Measurements from ENCODE around the gene TXLNA. TPM values are rescaled to one million over a fixed set of nuclear protein-coding genes. Genes with fewer than 3 reads are reported as not detected.
A peak's percentile ranks its signal among the peaks of the same experiment; 100 is the strongest.

Gene TXLNA
- total RNA-seq, 1 donor from 2014 or later: 44.4 TPM

DNA sequence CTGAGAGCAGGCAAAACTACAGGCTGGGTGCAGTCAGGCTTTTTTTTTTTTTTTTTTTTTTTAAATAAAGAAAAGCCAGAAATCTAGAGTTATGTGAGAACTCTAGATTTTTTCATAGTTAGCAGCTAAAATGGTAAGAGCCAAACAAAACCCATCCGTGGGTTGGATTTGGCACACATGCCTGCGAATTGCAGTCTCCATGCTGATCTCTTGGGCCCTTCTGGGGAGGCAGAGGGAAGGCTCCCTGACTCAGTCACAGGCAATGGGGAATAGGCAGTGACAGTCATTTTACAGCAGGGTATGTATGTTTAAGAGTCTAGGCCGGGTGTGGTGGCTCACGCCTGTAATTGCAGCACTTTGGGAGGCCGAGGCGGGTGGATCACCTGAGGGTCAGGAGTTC, 2.6 kb downstream of the TXLNA start:
- no peak for DNase-seq (ENCODE audit: low read depth)

DNA sequence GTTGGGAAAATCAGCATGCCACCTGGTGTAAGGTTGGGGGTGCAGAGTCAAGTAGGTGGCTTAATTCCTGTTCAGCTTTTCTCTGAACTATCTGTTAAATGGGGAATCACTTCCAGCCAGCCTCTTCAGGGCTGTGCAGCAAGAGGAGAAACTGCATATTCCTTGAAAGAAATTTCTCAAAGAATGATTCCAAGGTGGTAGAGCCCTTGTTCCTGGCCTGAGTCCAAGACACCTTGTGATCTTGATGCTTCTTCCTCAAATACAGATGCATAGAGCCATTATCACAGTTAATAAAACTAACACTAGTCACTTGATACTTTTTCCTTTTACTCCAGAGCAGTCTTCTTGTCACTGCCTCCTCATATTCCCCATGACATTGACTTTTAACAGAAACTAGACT, 5.2 kb downstream of the TXLNA start:
- DNase-seq (ENCODE audit: low read depth): no peak

DNA sequence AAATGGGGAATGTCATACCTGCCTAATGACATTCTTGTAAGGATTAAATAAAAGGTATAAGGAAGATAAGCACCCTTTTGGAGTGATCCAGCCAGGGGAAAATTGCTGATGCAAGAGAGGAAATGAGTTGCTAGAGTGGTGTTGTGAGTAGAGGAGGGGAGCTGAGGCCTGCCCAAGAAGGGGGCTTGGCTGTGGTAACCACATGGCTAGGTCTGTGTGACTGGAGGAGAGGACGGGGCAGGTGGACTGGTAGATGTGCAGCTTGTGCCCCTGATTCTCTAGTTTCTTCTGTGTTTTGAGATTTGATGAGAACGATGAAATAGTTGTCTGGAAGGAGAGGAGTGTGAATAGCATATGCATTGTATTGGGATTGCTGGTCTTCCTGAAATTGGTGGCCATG, 6.6 kb downstream of the TXLNA start:
- DNase-seq (ENCODE audit: low read depth): no peak

DNA sequence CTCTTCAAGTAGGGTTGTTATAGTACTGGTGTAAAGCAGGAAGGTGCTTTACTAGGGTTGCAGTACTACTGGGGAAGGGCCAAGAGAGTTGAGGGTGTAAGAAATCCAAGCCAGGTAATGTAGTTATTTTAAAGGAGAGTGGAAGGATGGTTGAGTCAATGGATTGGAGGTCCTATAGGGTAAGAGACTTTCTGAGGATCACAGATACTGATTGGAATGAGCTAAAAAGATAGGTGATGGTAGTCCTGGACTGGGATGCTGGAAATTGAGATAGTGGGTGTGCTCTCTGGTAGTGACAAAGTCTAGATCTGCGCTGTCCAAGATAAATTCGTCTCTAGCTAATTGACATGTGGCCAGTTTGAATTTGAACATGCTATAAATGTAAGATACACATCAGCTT, 7.0 kb downstream of the TXLNA start:
- DNase-seq (ENCODE audit: low read depth): no peak

DNA sequence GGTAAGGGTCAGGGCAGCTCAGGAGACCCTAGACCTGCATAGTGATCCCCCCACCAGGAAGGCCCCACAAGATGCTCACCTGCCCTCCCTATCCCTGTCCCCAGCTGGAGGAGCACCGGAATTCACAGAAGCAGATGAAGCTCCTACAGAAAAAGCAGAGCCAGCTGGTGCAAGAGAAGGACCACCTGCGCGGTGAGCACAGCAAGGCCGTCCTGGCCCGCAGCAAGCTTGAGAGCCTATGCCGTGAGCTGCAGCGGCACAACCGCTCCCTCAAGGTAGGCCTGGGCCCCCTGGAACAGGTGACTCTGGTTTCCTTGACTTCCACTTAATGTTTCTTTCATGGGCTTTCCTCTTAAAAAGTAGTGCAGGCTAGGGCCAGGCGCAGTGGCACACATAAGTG, 8.4 kb downstream of the TXLNA start:
- no peak for DNase-seq (ENCODE audit: low read depth)

DNA sequence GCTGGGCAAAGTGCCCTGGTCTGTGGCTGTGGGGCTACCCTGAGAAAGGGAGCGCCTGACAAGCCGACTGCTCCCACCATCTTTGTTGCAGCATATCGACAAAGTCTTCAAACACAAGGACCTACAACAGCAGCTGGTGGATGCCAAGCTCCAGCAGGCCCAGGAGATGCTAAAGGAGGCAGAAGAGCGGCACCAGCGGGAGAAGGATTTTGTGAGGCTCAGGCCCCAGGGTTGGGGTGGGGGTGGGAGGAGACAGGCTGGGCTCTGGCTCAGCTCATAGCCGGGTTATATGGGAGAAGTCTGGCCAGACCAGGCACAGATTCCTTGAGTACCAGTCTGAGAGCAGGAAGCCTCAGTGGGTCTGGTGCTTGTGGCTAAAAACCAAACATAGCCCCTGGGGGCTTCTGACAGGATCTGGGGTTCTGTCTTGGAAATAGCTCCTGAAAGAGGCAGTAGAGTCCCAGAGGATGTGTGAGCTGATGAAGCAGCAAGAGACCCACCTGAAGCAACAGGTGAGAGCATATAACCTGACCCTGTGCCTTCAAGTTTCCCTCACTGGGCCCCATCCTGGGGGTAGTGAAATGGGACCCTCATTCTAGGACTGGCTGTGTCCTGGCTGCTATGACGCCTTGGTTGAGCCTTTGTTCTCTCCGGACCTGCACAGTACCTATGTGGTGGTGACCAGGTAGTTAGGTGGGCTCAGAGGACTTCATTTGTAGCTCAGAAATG, 12.9 kb downstream of the TXLNA start:
- no peak for DNase-seq (ENCODE audit: low read depth)

DNA sequence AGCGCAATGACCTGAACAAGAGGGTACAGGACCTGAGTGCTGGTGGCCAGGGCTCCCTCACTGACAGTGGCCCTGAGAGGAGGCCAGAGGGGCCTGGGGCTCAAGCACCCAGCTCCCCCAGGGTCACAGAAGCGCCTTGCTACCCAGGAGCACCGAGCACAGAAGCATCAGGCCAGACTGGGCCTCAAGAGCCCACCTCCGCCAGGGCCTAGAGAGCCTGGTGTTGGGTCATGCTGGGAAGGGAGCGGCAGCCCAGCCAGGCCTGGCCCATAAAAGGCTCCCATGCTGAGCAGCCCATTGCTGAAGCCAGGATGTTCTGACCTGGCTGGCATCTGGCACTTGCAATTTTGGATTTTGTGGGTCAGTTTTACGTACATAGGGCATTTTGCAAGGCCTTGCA, 15.5 kb downstream of the TXLNA start:
- no peak for DNase-seq (ENCODE audit: low read depth)

DNA sequence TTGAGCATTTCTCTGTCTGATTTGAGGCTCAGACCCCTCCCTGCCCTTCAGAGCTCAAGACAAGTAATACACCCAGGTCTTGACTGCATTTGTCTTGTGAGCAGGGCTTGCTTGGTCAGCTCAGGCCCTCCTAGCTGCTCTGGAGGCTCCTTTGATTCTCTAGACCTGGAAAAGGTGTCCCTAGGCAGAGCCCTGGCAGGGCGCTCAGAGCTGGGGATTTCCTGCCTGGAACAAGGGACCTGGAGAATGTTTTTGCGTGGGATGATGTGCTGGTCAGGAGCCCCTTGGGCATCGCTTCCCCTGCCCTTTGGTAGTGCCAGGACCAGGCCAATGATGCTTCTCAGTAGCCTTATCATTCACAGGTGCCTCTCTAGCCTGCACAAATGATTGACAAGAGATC, 16.1 kb downstream of the TXLNA start:
- DNase-seq (ENCODE audit: low read depth): no peak

DNA sequence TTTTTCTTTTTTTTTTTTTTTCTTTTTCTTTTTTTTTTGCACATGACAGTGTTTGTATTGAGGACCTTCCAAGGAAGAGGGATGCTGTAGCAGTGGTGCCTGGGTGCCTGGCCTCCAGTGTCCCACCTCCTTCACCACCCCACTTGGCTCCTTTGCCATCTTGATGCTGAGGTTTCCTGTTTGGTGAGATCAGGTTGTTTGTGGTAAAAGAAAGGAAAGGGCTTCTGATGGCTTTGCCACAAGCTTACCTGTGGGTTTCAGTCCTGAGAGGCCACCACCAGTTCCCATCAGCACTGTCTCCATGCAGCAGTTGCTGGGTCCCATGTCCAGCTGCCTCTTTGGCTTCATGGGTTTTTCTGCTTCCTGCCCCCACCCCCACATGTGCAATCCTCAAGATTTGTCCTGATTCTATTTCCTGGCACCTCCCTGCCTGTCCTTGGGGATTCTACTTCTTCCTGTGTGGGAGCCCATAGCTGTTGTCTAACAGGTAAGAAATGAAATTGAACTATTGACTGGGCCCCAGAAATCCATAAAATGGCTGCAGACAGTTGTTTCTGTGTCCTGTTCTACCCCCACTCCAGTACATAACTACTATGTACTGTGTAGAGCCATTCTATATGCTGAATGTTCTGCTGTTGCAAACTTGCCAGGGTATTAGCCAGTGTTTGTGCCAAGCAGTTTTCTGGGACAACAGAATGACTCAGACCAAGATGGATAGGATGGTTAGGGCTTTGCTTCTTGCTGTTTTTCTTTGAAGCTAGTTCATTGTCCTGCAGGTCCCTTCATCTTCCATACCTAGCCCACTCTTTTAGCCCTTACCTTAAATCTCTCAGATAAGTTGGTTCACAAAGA, 16.7 kb downstream of the TXLNA start:
- no peak for DNase-seq (ENCODE audit: low read depth)

DNA sequence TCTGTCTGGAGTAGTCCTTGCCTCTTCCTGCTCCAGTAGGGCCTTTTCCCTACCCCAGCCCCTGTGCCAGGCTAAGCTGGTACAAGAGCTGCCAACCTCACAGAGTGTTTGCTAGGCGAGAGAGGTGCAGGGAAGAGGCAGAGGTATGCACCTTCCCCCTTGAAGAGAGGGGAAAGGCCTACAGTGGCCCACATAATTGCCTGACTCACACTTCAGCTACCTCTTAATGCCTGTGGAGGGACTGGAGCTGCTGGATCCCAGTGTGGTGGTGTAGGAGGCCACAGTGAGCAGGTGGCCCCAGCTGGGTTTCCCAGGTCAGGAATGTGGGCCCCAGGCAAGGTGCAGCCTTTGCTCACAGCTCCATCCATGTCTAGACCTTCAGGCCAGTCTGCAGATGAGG, 17.6 kb downstream of the TXLNA start:
- peak; percentile 37 for DNase-seq (ENCODE audit: low read depth)

DNA sequence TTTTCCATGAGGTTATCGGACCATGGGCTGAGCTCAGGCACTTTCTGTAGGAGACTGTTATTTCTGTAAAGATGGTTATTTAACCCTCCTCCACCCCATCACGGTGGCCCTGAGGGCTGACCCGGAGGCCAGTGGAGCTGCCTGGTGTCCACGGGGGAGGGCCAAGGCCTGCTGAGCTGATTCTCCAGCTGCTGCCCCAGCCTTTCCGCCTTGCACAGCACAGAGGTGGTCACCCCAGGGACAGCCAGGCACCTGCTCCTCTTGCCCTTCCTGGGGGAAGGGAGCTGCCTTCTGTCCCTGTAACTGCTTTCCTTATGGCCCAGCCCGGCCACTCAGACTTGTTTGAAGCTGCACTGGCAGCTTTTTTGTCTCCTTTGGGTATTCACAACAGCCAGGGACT, 18.4 kb downstream of the TXLNA start:
- DNase-seq (ENCODE audit: low read depth): peak; percentile 86

DNA sequence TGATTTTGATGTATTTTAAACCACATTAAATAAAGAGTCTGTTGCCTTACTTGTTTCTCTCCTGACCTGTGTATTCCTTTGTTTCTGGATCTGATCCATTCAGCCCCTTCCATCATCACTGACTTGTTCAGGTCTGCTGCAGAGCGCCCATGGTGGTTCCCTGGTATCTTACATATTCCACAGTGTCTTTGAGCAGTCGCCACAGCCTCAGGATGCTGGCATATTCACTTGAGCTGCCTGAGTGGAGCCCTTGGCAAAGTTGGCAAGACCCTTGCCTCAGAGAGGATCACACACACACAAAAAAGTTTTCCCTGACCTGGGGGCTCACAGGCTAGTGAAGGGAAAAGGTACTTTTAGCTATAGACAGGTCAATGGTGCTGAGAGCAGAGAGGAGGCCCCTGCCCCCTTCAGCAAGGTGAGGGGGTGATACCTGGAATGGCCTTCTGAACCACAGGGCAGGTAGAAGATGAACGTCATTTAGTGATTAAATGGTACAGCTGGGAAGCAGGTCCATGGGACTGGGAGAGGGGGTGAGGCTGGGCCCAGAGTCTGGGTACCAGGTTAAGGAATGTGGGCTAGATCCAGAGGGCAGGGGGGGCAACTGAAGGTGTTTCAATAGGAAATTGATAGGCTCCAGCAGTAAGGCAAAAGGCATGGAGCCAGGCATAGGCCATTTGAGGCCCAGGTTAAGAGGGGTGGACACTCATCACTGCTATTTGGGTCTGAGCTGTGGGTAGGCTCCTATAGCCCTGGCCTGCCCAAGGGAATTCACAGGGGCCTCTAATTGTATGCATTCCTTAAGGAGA, 19.0 kb downstream of the TXLNA start:
- DNase-seq (ENCODE audit: low read depth): no peak

DNA sequence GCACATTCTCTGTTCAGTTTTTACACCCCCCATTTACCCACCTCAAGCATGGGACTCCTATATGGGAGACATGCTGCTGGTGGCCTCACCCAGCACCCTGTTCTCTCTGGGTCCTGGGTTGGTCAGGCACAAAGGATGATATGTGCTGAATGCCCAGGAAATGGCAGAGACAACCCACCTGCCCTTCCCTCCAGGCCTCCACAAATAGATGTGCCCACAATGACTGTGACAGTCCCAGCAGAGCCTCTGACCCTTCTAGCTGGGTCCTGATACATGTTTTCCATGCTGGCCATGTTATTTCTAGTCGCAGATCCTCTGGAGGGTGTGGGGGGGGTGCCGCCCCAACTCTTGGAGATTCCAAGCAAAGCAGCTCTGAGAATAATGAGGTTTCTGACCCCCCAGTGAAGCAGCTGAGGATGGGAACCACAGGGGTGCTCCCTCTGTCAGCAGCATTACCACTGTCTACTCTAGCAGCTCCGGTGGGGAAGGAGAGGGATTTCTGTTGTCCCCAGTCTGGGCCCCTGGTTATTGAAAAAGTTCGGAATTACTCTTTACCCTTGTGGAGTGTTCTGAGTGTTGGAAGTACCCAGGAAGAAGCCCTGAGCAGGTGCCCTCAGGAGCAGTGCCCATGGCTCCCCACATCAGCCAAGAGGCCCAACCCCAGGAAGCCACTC, 19.7 kb downstream of the TXLNA start:
- peak; percentile 62 for DNase-seq (ENCODE audit: low read depth)

DNA sequence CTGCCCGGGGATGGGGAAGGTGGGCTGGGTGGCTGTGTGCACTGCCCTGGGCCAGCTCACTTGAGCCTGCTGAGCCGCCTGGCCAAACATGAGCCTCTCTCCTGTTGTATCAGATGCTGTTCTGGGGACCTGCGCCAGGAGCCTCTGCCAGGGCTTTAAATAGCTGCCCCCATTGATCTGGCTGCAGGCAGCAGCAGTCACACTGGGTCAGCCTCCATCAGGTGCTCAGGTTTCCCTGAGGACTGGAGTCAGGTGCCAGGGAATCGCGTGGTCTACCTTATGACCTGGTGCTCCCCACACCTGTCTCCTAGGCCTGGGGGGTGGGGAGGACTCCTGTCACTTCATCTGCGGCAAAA, 20.2 kb downstream of the TXLNA start:
- DNase-seq (ENCODE audit: low read depth): peak; percentile 80

DNA sequence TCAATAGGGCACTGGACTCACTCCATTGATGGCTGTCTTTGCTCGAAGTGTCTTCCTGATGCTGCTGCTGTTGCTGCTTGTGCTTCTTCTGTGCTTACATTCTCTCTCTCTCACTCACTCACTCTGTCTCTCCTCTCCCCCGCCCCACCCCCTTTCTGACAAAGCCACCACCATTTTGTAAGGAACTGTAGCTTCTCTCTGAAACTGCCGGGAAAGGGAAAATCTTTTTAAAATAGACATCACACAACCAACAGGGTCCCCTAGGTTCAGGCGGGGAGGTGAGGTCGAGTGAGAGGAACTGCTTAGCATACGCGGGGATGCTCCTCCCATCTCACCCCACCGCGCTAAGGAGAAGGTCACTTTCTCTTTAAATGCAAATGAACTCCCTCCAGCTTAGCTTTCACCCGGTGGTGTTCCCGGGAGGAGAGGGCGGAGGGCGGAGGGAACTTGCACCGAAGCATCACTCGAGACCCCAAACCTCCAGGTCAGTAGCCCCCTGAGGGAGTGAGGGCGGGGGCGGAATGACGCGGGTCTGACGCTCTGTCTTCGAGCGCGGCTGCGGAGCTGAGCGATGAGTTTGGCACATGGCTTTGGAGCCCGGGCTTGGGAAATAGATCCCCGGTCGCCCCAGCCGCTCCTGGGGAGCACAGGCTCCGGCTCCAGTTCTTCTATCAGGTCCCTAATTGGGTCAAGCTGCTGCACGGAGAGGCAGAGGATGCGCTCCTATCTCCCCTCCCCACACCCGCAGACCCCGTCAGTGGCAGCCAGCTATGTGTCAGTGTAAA, 20.9 kb downstream of the TXLNA start, which contains the start of gene CCDC28B:
TSS of gene CCDC28B (plus strand) at position 370 of the 785 bp plus-strand sequence. CDS start 1,341 bp downstream, outside the sequence.
- peak; percentile 73 for DNase-seq (ENCODE audit: low read depth)

DNA sequence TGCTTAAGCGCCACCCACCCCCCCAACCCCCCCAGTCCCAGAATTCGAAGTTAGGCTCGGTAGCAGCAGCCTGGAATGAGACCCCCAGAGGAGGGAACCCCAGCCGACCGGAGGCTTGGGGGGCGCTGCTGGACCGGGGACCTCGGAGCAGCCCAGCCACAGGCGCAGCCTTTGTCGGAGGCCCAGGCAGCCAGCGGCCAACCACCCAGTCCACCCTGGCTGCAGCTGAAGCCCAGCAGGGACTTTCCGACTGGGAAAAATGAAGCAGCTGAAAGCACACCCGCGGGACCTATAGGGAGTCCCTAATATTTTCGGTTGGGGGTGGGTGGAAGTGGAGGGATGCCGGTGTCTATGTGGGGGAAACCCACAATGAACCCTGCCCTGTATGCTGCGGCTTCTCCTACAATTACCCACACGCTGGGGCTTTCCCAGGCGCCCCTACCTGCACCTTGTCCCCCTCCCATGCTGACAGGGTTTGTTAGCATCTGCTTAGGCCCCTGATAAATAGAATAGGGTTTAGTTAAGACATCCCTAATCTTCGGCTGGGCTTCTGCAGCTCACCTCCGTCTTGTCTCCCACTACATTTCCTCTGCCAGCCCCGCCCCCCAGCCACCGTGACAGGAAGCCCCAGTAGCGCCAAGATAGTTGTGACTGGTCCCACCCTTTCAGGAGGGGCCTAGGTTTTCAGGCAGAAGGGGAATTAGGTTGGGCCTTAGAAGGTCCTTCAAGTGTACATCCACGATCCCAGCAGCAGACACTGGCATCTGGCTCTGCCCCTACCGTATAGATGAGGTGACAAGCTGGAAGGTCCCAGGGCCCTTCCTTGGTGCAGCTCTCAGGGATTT, 21.8 kb downstream of the TXLNA start:
- peak; percentile 67 for DNase-seq (ENCODE audit: low read depth)

DNA sequence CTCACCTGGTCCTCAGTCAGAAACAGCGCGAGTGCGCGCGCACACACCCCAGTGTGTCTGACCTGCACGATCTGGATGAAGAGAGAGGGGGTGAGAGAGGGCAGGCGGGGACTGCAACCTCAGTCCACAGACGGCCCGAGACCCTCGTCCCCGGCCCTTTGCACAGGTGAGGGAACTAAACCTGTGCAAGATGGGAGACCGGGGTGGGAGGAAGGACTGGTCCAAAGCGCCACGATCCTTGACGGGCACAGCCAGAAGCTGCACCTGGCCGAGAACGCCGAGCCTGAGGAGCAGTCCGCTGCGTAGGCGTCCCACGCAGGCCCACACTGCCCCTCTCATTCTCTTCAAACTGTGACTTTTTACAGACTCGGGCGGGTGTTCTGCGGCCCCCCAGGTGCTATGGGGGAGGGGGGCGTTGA, 25.5 kb downstream of the TXLNA start:
- no peak for DNase-seq (ENCODE audit: low read depth)

DNA sequence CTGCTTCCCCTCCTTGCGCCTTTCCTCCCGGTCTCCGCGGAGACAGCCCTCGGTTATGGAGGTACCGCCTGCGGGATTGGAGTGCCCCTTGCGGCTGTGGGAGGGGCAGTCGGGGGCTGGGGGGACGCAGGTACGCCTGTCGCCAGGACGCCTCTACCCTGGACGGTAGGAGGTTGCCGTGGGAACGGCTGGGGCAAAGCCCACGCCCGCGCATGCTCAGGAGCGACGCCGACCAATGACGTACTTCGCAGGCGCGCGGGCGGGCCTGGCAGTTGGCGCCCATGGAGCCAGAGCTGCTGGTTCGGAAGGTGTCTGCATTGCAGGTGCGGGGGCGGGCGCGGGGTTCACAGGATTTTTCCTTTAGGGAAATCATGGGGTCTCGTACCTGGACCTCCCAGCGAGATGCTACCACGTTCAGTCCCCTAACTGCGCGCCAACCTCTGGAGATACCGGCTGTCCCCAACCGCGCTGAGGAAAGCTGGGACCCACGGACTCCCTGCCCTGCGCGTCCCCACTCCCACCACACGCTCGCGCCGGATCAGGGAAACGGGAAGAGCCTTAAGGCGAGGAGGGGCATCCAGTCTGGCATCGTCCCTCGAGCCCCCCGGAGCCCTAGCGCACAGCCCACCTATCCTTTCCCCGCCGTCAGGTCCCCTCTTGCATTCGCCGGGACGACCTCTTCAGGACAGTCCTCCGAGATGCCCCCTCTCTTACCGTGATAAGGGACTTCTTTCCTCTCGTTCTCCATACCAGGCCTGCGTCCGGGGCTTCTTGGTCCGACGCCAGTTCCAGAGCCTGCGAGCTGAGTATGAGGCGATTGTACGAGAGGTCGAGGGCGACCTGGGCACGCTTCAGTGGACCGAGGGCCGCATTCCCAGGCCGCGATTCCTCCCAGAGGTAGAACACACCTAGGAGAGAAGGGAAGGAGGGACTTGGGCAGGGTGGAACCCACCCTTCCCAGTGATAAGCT, 26.2 kb downstream of the TXLNA start, which contains the start of gene IQCC:
TSS of gene IQCC (plus strand) at position 271 of the 970 bp plus-strand sequence. CDS start at position 282, 11 bp downstream.
- peak; percentile 80 for DNase-seq (ENCODE audit: low read depth)

All from myocyte (in vitro differentiated cells).